ENCODE measurements around the gene HHATL.

The HHATL gene

DNA sequence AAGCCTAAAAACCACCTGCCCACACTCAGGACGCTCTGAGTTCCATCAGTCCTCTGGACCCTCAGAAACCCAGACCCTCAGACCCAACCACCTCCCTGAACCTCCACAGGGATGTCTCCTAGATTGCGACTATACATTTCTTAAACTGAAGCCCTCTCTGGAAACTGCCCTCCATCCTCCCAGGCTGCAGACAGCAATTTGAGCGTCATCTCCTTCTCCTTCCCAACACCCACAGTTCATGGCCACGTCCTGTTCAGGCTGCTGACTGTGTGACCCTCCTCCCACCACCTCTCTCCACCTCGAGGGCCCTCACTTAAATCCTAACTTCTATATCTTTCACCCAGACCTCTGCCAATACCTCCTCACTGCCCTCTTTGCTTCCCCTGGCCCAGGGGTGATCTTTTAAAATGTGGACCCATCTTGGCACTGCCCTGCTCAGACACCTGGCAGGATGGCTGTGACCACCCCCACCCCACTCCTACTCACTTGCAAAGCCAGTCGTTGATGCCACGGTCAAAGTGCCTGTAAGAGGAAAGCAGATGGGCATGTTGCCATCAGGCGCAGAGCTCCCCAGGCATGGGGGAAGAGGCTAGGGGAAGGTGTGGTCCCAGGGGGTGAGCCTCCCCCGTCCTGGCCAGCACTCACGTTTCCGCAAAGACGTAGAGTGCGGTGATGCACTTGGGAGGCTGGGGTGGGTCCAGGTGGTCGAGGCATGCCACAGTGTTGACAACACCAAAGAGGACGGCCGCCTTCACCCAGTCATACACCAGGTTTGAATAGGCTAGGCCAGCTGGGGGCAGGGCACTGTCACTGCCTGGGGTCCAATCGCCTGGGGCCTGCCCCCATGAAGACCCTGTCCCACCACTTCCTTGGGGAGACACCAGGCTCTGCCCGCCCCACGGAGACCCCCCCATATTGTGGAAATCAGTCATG is 6.0 kb downstream of the HHATL start:
- no peak for DNase-seq

DNA sequence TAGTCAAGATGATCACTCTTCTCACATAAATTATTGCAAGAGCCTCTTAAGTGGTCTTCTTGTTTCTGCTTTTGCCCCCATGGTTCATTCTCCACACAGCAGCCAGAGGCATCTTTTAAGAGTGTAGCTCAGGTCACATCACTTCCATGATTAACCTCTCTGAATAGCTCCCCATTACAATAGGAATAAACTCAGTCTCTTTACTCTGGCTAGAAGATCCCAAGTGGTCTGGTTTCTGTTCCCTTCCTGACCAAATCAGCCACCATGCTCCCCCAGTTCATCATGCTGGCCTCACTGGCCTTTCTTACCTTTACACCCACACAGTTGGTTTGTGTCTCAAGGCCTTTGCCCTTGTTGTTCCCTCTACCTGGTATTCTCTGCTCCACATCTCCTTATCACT is 8.2 kb downstream of the HHATL start:
- no peak for DNase-seq

- no peak for DNase-seq
These were observed 9.1 kb downstream of the HHATL start for GRCh38 chr3:42693530-42693930.

DNA sequence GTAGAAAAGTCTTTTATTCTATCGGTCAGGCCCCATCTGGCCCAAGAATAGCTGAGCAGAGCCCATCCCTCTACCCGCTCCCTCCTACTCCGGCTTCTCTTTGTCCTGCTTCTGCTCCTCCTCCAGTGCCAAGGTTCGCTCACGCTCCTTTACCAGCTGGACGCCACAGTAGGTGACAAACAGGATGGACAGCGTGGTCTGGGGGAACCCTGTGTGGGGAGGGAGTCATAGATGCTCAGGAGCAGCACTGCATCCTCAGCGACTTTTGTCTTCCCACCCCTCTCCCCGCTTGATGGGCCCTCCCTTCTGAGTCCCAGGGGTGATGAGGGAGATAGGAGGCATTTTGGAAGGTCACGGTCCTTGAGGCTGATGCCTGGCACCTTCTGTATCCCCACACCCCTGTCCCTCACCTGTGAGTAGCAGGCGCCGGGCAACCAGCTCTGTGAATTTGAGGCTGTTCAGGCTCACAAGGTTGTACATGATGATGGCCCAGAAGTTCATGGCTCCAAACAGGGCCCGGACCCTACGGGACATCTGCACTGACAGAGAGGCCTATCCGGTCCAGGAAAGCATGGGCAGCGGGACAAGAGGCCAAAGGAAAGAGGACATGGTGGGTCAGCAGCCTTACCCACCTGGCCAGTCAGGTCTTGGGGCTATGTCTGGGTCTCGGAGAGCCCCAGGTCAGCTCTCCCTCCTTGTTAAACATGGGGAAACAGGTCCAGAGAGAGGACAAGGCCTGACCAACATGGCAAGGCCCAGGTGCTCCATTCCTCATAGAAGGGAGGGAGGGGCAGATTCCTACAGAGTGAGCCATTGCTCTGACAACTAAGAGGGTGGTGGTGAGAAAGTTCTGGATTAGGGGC is 9.7 kb downstream of the HHATL start:
- no peak for DNase-seq

DNA sequence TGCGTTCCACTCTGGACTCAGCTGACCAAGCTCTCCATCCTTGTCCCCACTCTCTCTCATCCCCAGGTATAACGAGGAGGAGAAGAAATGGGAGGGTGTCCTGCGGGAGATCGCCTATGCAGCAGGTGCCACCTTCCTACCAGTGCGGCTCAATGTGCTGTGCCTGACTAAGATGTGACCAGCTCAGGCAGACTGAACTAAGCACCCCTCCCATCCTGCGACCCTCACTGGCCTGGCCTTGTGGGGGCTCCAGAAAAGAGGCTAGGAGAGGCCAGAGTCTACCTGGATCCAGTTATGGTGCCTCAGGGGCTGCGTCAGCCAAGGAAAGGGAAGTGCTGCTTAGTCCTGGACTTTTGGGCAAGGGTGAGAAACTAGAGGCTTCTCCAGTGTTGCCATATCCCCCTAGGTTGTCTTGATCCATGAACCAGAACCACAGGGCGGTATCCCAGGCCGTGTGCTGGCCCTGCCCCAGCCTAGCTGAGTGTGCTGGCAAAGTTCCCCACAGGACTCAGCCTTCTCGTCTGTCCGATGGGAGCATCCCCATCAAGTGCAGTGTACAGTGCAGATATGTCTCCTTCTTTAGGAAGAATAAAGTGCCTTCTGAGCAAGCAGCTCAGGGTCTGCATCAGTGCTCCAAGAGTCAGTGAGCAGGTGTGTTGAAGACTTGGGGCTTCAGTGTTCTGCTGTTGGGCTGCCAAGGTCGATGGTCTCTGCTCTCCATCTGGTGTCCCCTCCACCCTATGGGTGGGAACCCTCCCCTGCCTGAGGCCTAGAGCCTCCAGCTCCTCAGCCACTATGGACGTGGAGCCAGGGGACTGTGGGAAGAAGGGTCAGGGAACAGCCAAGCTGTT is 10.6 kb downstream of the HHATL start:
- DNase-seq: no peak

GRCh38 chr3:42690766-42691680 is 11.6 kb downstream of the HHATL start:
- no peak for DNase-seq

- no peak for DNase-seq
These were observed 12.4 kb downstream of the HHATL start for GRCh38 chr3:42690191-42690590.

DNA sequence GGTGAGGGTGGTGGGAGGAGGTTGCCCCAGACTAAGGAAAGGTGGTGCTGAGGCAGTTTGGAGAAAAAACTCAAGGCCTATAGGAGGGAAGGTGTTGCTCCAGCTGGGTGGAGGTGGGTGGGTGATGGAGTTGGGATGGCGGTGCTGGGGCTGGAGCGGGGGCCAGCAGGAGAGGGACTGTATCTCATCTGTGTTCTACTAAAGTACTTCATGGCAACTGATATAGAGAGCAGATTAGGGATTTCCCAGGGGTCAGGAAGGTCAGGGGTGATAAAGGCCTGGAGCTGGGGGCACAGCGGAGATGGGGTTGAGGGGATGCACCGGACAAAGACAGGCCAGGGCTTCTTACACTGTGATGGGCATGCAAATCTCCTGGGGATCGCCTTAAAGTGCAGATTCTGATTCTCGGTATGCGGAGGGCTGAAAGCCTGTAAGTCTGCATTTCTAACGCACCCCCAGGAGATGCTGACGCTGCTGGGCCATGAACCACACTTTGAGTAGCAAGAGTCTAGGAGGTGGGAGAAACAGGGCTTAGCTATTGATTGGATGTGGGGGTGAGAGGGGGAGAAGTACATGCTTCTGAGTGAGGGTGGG is 13.1 kb downstream of the HHATL start:
- no peak for DNase-seq

GRCh38 chr3:42688487-42689420 is 13.8 kb downstream of the HHATL start:
- no peak for DNase-seq

DNA sequence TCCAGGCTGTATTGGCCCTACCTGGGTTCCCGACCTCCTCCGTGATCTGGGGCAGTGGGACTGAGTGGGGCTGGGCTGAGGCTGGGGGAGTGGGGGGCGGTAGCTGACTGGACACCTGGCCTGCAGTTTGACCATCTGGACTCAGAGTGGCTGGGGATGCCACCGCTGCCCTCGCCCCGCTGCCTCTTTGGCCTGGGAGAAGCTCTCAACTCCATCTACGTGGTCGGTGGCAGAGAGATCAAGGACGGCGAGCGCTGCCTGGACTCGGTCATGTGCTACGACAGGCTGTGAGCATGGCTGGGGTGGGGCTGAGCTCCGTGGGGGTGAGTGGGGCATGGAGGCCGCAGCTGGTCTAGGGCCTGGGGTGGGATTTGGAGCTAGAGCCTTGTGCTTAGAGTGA is 14.6 kb downstream of the HHATL start:
- no peak for DNase-seq

- DNase-seq: no peak
These were observed 15.6 kb downstream of the HHATL start for GRCh38 chr3:42686832-42687650.

DNA sequence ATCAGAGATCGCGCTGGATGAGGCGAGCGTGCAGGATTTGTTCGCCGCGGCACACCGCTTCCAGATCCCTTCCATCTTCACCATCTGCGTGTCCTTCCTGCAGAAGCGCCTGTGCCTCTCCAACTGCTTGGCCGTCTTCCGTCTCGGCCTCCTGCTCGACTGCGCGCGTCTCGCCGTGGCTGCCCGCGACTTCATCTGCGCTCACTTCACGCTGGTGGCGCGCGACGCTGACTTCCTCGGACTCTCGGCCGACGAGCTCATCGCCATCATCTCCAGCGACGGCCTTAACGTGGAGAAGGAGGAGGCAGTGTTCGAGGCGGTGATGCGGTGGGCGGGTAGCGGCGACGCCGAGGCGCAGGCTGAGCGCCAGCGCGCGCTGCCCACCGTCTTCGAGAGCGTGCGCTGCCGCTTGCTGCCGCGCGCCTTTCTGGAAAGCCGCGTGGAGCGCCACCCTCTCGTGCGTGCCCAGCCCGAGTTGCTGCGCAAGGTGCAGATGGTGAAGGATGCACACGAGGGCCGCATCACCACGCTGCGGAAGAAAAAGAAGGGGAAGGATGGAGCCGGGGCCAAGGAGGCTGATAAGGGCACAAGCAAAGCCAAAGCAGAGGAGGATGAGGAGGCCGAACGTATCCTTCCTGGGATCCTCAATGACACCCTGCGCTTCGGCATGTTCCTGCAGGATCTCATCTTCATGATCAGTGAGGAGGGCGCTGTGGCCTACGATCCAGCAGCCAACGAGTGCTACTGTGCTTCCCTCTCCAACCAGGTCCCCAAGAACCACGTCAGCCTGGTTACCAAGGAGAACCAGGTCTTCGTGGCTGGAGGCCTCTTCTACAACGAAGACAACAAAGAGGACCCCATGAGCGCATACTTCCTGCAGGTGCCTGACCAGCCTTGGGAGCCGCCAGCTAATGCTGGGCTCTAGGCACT is 16.4 kb downstream of the HHATL start:
- no peak for DNase-seq

DNA sequence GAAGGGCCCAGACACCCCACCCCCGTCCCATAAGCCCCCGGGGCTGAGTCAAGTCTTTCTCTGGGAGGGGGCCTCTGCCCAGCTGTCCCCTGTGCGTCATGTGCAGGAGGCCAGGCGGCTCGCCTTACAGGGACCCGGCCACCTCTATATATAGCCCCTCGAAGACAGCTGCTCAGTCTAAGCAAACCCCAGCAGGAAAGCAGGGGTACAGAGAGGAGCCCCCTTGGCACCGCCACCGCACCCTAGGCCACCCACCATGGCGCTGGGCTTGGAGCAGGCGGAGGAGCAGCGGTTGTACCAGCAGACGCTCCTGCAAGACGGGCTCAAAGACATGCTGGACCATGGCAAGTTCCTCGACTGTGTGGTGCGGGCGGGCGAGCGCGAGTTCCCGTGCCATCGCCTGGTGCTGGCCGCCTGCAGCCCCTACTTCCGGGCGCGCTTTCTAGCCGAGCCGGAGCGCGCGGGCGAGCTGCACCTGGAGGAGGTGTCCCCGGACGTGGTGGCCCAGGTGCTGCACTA is 17.2 kb downstream of the HHATL start, which contains the start of gene KLHL40:
KLHL40 (plus strand) TSS at position 175 of the 519 bp plus-strand sequence; CDS start at position 257, 82 bp downstream.
- no peak for DNase-seq

GRCh38 chr3:42684632-42685362 is 17.8 kb downstream of the HHATL start:
- DNase-seq: no peak

DNA sequence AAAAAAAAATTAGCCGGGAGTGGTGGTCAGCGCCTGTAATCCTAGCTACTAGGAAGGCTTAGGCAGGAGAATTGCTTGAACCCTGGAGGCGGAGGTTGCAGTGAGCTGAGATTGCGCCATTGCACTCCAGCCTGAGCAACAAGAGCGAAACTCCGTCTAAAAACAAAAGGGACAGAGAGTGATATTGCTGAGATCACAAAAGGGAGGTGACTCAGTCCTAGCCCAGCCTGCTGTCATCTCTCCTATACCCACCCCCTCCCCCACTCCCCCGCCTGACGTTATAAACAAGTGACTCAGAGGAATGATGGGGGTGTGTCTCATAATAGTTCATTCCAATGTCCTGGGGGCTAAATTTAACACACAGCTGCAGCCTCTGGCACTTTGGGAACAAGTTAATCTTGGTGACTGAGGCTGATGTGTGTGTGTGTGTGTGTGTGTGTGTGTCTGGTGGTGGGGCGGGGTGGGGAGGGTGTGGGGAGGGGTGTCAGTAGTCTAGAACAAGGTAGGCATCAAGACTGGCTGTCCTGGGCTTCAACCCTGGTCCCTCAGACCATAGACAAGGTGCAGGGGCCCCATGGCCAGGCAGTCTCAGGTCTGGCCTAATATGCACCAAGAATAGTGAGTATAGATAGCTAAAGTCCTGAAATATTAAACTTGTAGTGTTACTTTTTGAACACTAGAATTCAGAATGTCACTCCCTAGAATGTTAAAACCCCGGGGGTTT is 18.6 kb downstream of the HHATL start:
- peak in 1 of 2 donors; percentile 34 for DNase-seq
